IMR-90 (cell line): ENCODE data around the gene MOB2. TPM values are rescaled to one million over a fixed set of nuclear protein-coding genes. Genes with fewer than 3 reads are reported as not detected.

Experiments used
- ATAC-seq: fragments of 200-7000 bp; cut with Tn5 transposase; 2 replicates; pipeline ENCODE4 v1.9.1; 2020; ENCODE audit warnings: low read depth, mild to moderate bottlenecking, moderate library complexity
- BruUV-seq: library from RNA; stranded (reverse); fragments of 400-500 nt; replicated peaks from 2 replicates; lab custom pipeline; 2021; lab: Mats Ljungman, UMichigan
- CTCF ChIA-PET: fragments of 300-600 bp; formaldehyde crosslinking; extraction: SDS; loops from one replicate; lab custom pipeline; 2021; ENCODE audit warnings: antibody characterized with exemption; lab: Yijun Ruan, JAX
- POLR2A ChIA-PET: fragments of 300-600 bp; sonication (Branson Sonifier 250); formaldehyde crosslinking; loops from one replicate; lab custom pipeline; 2022; ENCODE audit warnings: antibody characterized with exemption; ENCODE audit not compliant: unreplicated experiment; lab: Charles Lee
- DNase-seq: peaks from one replicate; pipeline ENCODE4 v3.0.0; 2013
- H2AFZ ChIP-seq: replicated peaks from 2 replicates; pipeline ENCODE3; 2013; ENCODE audit warnings: low read length, mild to moderate bottlenecking; ENCODE audit not compliant: poor library complexity
- H2AK5ac ChIP-seq: 2 replicates; pipeline ENCODE4 v1.6.1; 2013; ENCODE audit warnings: low read depth, low read length, inconsistent platforms
- H2AK9ac ChIP-seq: replicated peaks from 2 replicates; pipeline ENCODE3; 2013; ENCODE audit warnings: mild to moderate bottlenecking, low read depth, low read length, moderate library complexity; ENCODE audit not compliant: poor library complexity
- H2BK120ac ChIP-seq: 2 replicates; pipeline ENCODE4 v1.6.1; 2013; ENCODE audit warnings: low read depth, low read length, inconsistent platforms
- H2BK15ac ChIP-seq: 3 replicates; pipeline ENCODE4 v1.6.1; 2013; ENCODE audit warnings: low read depth, low read length, inconsistent platforms
- H2BK20ac ChIP-seq: 2 replicates; pipeline ENCODE4 v1.6.1; 2013; ENCODE audit warnings: low read depth, mild to moderate bottlenecking, inconsistent platforms, low read length, moderate library complexity
- H2BK5ac ChIP-seq: 2 replicates; pipeline ENCODE4 v1.6.1; 2013; ENCODE audit warnings: mild to moderate bottlenecking, low read depth, low read length, inconsistent platforms; ENCODE audit not compliant: poor library complexity, severe bottlenecking
- H3K14ac ChIP-seq: replicated peaks from 2 replicates; pipeline ENCODE4 v1.6.1; 2013; ENCODE audit warnings: low read depth, low read length, inconsistent platforms
- H3K18ac ChIP-seq: 2 replicates; pipeline ENCODE4 v1.6.1; 2013; ENCODE audit warnings: low read depth, low read length, control low read depth
- H3K23ac ChIP-seq: 2 replicates; pipeline ENCODE4 v1.6.1; 2013; ENCODE audit warnings: low read depth, low read length, inconsistent platforms
- H3K27ac ChIP-seq: 2 replicates; pipeline ENCODE4 v1.5.1; 2013; ENCODE audit warnings: mild to moderate bottlenecking, control low read depth, low read length; ENCODE audit not compliant: insufficient read depth
- H3K27me3 ChIP-seq: 2 replicates; pipeline ENCODE4 v1.6.1; 2013; ENCODE audit warnings: low read length; ENCODE audit not compliant: control insufficient read depth, insufficient read depth
- H3K36me3 ChIP-seq: 2 replicates; pipeline ENCODE4 v1.6.1; 2013; ENCODE audit warnings: low read length, mixed read lengths; ENCODE audit not compliant: control insufficient read depth, insufficient read depth
- H3K4ac ChIP-seq: 2 replicates; pipeline ENCODE4 v1.6.1; 2013; ENCODE audit warnings: low read depth, low read length, inconsistent platforms
- H3K4me1 ChIP-seq: 2 replicates; pipeline ENCODE4 v1.6.1; 2013; ENCODE audit warnings: low read length, mixed read lengths; ENCODE audit not compliant: control insufficient read depth, insufficient read depth
- H3K4me2 ChIP-seq: 2 replicates; pipeline ENCODE4 v1.6.1; 2013; ENCODE audit warnings: low read depth, mild to moderate bottlenecking, control low read depth, low read length, moderate library complexity
- H3K4me3 ChIP-seq: 2 replicates; pipeline ENCODE4 v1.5.1; 2013; ENCODE audit warnings: low read depth, mild to moderate bottlenecking, control low read depth, low read length, moderate library complexity; ENCODE audit not compliant: insufficient read depth
- H3K56ac ChIP-seq: 2 replicates; pipeline ENCODE4 v1.6.1; 2013; ENCODE audit warnings: low read length, inconsistent platforms; ENCODE audit not compliant: insufficient read depth; ENCODE audit errors: extremely low read depth
- H3K79me1 ChIP-seq, 2 experiments: 2 replicates each; pipeline ENCODE4 v1.6.1; 2013; ENCODE audit warnings: low read length in 2 of 2, inconsistent platforms in 1 of 2, low read depth in 1 of 2
- H3K9ac ChIP-seq: 2 replicates; pipeline ENCODE4 v1.6.1; 2013; ENCODE audit warnings: low read depth, low read length, control low read depth
- H3K9me1 ChIP-seq: 2 replicates; pipeline ENCODE4 v1.6.1; 2013; ENCODE audit warnings: low read length, inconsistent platforms; ENCODE audit not compliant: insufficient read depth
- H3K9me3 ChIP-seq: 2 replicates; pipeline ENCODE4 v1.6.1; 2013; ENCODE audit warnings: low read length; ENCODE audit not compliant: control insufficient read depth, insufficient read depth
- H4K20me1 ChIP-seq: 2 replicates; pipeline ENCODE4 v1.6.1; 2013; ENCODE audit warnings: low read length, inconsistent platforms; ENCODE audit not compliant: insufficient read depth
- H4K5ac ChIP-seq: 2 replicates; pipeline ENCODE4 v1.6.1; 2013; ENCODE audit warnings: mild to moderate bottlenecking, low read depth, low read length, control low read depth
- H4K8ac ChIP-seq, 2 experiments: 2 replicates each; pipeline ENCODE4 v1.6.1; 2013; ENCODE audit warnings: low read depth in 2 of 2, low read length in 2 of 2, control low read depth in 1 of 2, inconsistent platforms in 1 of 2
- H4K91ac ChIP-seq: 2 replicates; pipeline ENCODE4 v1.6.1; 2013; ENCODE audit warnings: low read depth, low read length, inconsistent platforms; ENCODE audit not compliant: insufficient read depth
- MAFK ChIP-seq: IDR thresholded peaks from 2 replicates; pipeline ENCODE4 v1.6.1; 2012; ENCODE audit warnings: low read depth, low read length, improper control_type of control experiment
- WGBS, 2 experiments: methylation state at CpG; one replicate each; pipeline versions ENCODE4 v1.1.5 to v1.1.7; 2013; ENCODE audit warnings: missing lambda C conversion rate in 2 of 2; ENCODE audit not compliant: insufficient read length in 1 of 2; ENCODE audit errors: extremely low coverage in 2 of 2; 5-methylcytosine and 5-hydroxymethylcytosine counted together
- dilution Hi-C: fragments of 300-500 bp; cut with HindIII; formaldehyde crosslinking; loops from one replicate; pipeline ENCODE4 v1.14.3; 2018; ENCODE audit warnings: low sequenced_read_pairs; ENCODE audit not compliant: unreplicated experiment
- in situ Hi-C: fragments of 300-500 bp; cut with MboI; formaldehyde crosslinking; loops from 3 replicates; pipeline ENCODE4 v1.14.3; 2019; ENCODE audit warnings: low sequenced_read_pairs, inconsistent platforms, mixed read lengths
- intact Hi-C: fragments of 100-400 bp; cut with micrococcal nuclease; formaldehyde crosslinking; loops from 2 replicates; pipeline ENCODE4 v1.10.0; 2022
- polyA plus RNA-seq, 3 experiments: library from polyadenylated mRNA; depleted of rRNA; stranded (reverse); fragments of >200 nt; gene quantifications; 2 replicates each; pipeline ENCODE4 v1.2.3, GENCODE V29; 2012; ENCODE audit warnings: low replicate concordance in 1 of 3
- total RNA-seq: library from RNA; depleted of rRNA; stranded (reverse); fragments of >200 nt; gene quantifications from 2 replicates; pipeline ENCODE4 v1.2.3, GENCODE V29; 2012

Gene MOB2
- total and polyA plus RNA-seq, 2 of the 4 experiments (the other 2 are of a cell fraction) = 23.7 to 36.2 TPM

- H3K9ac ChIP-seq = no peak overlapping the region
- no peak overlapping the region for H2BK20ac ChIP-seq
- no peak overlapping the region for H2AK9ac ChIP-seq
- H3K9me3 ChIP-seq = no peaks in the 10 kb centered on the region
- H3K4ac ChIP-seq = no peak overlapping the region
- H3K4me3 ChIP-seq = no peak overlapping the region
- no peak for TF ChIP-seq MAFK
- 52% methylated on average over 10 of the region's 19 CpGs; no CpG with 5 or more reads in 1 of the 2 experiments for WGBS, 2 experiments
- H4K20me1 ChIP-seq = no peaks in the 10 kb centered on the region
- DNase-seq = no peak
- no peak overlapping the region for H2BK120ac ChIP-seq
- H2AK5ac ChIP-seq = no peak overlapping the region
- ChIA-PET POLR2A (no interaction called here), CTCF (interaction anchor here (0.5 to 0.8 kb wide), 2 partner anchors 31 to 137 kb away, joined by 3 read pairs; no protein-coding TSS in a partner anchor)
- dilution Hi-C loops = no loop called here
- H2AFZ ChIP-seq = no peak overlapping the region
- H2BK15ac ChIP-seq = no peak overlapping the region
- H3K56ac ChIP-seq = no peak overlapping the region
- H3K23ac ChIP-seq = no peak overlapping the region
- no peak overlapping the region for H3K18ac ChIP-seq
- H3K27ac ChIP-seq = no peak overlapping the region
- no peak overlapping the region for H3K4me2 ChIP-seq
- H3K79me1 ChIP-seq = no peaks in the 10 kb centered on the region
- no peaks in the 10 kb centered on the region for H3K9me1 ChIP-seq
- H3K36me3 ChIP-seq = no peaks in the 10 kb centered on the region
- H2BK5ac ChIP-seq = no peak overlapping the region
- peaks cover 1% of the 10 kb centered on the region; the same call in 1 of the 2 replicates for H3K4me1 ChIP-seq
- intact Hi-C loops = no loop called here
- in situ Hi-C loops = no loop called here
- H4K5ac ChIP-seq = no peak overlapping the region
- BruUV-seq = no TSS peak
- H3K27me3 ChIP-seq = peaks cover 8% of the 10 kb centered on the region
- no peak overlapping the region for H4K91ac ChIP-seq
- ATAC-seq = no peak
- no peak overlapping the region for H3K14ac ChIP-seq
- no peak overlapping the region for H4K8ac ChIP-seq
Measured at GRCh38 chr11:1438261-1438966, 48.2 kb downstream of the MOB2 start.
